Posterior cingulate gyrus (tissue), 11 donors: Measurements from ENCODE around the gene GNPAT.

Source experiments
- DNase-seq, 10 donors: peaks; one replicate each; pipeline versions ENCODE4 v3.0.0 to v3.0.0-alpha.2; 2020 to 2021; ENCODE audit warnings: mixed read lengths in 3 of 10
- intact Hi-C: fragments of 100-400 bp; cut with DNase I; formaldehyde crosslinking; loops from one replicate; pipeline ENCODE4 v1.15.1; 2023

GNPAT gene

DNA sequence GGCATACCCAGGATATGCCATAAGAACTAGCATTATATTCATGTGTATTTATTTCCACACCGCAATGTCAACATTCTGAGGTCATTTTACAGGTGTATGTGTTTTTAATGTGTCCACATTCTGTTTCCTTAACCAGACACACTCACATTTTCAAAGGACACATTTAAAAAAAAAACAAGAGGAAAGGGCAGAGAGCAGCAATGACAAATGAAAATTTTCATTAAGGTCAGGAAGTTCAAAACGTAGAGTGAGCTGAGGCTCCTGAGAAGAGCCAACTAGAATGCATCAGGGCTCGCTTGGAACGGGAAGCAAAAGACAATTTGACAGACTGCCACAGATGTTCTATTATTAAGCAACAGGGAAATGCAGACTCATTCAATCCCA, 4.8 kb upstream of the GNPAT start:
- intact Hi-C loops, result no loop called here

DNA sequence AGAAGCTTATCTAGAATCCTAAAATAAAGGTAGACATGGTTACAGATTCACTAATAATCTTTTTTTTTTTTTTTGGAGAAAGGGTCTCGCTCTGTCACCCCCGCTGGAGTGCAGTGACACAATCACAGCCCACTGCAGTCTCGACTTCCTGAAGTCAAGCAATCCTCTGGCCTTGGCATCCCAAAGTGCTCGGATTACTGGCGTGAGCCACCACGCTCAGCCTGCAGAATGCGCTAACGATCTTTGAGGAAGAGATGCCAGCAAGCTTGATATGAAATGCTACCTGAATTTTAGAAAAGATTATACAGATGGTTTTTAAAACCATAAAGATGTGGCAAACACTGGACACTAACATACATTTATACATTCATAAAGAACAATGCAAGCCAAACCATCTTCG, 4.1 kb upstream of the GNPAT start:
- intact Hi-C loops, result no loop called here
- DNase-seq, result no peak

More for the DNA sequence above, 4.8 kb upstream of the GNPAT start:
- DNase-seq, result no peak

DNA sequence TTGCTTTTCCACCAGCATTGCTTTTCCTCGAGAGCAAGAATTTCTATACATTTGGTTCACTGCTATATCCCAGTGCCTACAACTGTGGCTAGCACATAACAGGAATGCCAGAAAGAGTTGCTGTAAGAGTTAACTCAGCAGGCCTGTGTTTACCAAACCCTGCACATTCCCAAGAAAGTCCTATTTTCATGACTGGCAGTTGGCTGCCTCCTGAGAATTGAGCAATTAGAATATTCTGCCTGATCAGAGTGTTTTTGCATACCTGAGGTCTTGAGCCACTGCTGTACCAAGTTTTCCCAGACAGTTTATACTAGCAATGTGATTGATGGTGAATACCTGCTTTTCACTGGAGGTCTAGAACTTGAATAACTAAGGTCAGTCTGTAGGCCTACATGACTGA, 2.7 kb upstream of the GNPAT start:
- intact Hi-C loops, result no loop called here
- no peak for DNase-seq

DNA sequence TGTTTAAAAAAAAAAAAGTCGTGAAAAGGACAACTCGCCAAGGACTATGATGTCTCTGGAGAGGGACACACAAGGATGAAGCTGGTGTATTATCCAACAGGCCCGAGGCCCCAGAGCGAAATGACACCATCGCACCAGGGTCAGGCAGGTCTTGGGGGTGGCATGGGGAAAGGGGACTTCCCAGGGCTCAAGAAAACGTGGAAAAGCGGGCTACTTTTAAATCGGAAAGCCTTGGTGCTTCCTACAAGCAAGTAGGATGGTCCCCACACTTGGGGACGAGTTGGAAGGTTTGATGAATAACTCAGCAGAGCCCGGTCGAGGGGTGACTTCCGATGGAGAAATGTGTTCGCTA, 505 bp upstream of the GNPAT start:
- intact Hi-C loops, result loop anchor here (5.0 kb wide), 1 partner anchor 97 kb away; the partner anchor contains the start of genes EXOC8 and SPRTN
- peak in 1 of 10 donors; percentile 18 for DNase-seq

DNA sequence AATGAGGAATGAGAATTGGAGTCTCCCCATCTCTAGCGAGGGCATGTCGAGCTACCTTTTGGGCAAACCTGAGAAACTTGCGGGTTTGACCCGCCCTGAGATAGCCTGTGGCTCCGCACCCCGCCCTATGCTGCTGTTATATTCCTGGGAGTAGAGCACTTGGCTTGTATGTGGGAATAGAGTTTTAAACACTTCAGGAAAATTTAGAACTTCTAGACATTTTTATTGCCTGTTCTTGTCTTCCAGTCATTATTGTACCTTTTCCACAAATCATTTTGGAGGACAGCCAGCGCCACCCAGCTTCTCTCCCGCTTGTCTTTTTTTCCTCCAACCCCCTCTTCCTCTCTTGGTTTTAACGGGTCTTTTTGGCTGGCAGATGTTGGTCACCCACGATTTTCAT, 738 bp downstream of the GNPAT start:
- intact Hi-C loops, result loop anchor here (5.0 kb wide), 1 partner anchor 96 kb away; the partner anchor contains the start of genes EXOC8 and SPRTN
- peak in 2 of 10 donors; percentile 10 to 19 for DNase-seq

DNA sequence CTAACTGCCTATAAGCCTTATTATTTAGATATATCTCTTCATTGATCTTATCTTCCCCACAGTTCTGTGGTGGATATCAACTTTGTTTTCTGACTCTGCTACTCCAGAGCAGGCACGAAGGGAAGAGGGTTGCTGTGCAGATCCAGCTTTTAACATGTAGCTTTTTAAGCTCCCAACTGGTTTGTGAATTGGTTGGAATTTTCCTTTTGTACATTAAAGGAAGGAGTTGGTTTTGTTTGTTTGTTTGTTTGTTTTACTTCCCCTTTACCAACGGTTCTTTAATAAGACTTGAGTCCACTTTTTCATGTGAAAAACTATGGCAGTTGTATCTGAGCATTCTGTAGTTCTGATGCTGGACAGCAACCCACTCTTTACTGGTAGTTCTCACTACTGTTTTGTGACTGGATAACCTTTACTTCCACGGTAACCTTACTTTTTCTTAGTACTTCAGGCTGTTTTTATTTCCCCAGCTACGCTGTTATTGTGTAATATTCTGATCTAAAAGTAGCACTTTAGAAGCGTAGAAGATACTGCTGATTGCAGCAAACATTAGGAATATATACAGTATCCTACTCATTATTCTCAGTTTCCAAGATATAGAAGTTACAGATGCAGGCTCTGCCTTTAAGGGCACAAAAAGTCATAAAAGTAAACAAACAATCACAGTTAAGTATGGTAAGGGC, 1.6 kb downstream of the GNPAT start:
- no peak for DNase-seq

DNA sequence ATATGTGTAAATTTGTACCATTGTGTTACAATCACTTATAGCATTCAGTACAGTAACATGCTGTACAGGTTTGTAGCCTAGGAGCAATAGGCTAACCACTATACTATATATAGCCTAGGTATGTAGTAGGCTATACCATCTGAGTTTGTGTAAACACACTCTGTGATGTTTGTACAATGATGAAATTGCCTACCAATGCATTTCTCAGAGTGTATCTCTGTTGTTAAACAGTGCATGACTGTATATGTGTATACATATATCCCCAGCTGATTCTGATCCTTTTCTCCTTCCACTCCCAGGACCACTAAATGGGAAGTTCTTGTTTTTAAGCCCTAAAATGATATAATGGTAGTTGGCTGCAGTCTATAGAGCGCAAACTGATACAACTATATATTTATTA, 7.8 kb downstream of the GNPAT start:
- no peak for DNase-seq
- intact Hi-C loops, result no loop called here

More for the DNA sequence above, 1.6 kb downstream of the GNPAT start:
- intact Hi-C loops, result loop anchor here (5.0 kb wide), 1 partner anchor 95 kb away; the partner anchor contains the start of genes EXOC8 and SPRTN

DNA sequence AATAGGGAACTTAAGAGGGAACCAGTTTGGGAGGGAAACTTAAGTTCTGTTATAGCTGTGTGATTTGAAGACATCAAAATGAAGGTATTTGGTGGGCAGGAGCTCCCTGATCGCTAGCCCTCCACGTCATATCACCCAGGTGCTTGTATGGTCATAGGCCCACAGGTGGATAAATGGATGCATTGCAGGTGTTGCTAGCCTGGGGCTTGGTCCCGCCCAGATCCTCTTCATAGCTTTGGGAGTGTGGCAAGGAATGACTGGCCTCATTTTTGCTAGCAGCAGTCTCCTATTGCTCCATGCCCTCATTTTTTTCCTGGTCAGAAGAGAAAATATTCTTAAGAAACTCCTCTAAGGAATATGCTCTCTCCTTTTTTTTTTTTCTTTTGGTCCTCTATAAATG, 11.3 kb downstream of the GNPAT start:
- intact Hi-C loops, result no loop called here
- DNase-seq, result no peak

DNA sequence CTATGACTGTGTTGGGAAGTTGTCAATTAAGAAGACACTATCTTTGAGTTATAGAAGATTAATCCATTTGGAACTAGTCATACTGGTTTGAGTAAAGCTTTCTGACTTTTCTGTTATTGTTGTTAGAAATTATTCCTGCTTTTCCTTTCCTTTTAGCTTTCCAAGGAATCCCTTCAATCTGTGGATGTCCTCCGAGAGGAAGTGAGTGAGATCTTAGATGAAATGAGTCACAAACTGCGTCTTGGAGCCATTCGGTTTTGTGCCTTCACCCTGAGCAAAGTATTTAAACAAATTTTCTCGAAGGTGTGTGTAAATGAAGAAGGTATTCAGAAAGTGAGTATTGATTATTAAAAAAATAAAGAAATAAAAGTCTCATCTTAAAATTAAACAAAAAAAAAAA, 19.3 kb downstream of the GNPAT start:
- intact Hi-C loops, result no loop called here
- DNase-seq, result no peak

DNA sequence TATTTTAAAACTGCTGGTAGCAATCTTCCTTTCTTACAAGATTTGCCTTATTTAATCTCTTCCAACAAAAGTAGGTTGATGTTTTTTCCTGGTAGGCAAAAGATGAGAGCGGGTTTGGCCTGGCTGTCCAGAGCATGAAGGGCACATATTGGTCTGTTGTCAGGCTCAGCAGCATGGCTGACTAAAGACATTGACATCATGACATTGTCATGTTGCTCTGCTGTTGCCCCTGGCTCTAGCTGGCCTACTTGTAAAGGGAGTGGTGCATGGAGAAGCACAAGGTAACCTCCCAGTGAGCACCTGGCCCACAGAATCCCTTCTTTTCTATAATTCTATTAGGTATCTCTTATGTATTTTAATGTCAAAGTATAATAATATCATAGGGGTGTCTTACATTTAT, 23.6 kb downstream of the GNPAT start:
- intact Hi-C loops, result no loop called here
- DNase-seq, result no peak

DNA sequence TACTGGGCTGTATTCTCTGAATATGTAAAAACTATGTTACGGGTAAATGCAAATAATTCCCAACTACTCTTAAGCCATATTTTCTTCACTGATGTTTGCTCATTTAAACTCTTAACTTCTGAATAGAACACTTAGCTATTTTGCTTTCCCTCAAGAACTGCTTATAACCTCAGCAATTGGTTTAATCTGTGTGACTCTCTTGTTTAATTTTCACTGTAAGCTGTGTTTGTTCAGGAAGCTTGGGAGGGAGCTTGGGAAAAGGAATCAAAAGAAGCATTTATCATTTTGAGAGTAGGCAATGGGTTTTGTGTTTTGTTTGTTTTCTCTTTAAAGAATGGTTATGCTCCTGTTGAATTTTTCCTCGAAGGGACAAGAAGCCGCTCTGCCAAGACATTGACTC, 24.4 kb downstream of the GNPAT start:
- DNase-seq, result no peak
- intact Hi-C loops, result no loop called here

DNA sequence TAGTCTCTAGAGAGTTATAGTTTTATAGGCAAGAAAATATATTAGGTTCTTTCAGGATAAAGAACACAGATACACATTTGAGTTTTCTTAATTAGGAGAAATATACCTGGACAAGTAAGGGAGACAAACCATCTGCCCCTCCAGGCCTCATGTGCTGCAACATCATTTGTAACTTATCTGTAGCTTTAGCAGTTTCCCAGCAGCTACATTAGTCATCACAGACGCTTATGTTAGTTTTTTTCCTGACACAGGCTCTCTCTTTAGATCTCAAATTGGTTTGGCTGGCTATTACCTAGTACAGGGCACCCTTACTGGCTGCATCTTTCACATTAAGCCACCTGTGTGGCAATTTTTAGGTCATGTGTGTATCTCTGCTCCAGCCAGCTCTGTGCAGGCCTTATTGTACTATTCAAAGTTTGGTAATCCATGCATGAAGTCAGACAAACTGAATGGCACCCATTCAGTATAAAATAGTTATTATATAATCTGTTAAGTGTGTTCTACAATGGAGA, 25.9 kb downstream of the GNPAT start:
- DNase-seq, result no peak
- intact Hi-C loops, result no loop called here

DNA sequence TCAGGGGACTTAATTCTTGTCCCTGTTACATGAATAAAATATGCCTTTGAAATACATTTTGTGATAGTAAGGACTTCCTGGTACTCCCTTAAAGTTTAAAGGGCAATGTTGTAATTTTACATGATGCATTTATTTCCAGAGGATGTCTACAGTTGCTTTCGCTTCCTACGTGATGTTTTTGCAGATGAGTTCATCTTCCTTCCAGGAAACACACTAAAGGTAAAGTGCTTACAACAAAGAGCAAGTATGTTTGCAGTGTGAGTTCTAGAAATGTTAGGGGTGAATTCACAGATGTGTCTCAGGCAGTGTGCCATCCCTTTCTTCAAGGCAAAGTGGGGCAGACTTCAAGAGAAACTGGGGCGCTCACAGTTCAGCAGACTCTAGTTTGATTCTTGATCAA, 31.2 kb downstream of the GNPAT start:
- no peak for DNase-seq
- intact Hi-C loops, result no loop called here

DNA sequence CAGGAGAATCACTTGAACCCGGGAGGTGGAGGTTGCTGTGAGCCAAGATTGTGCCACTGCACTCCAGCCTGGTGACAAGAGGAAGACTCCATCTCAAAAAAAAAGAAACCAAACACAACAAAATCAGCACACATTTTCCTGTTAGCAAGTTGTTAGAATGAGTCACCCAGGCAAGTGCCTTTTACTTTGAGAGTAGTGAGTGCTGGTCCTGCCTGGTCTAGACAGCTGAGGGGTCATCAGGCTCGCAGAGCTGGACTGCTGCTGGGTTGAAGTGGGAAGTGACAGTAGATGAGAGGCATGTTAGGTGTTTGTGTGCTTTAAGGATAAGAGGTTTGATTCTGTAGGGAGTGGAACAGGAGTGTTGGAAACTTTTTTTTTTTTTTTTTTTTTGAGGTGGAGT, 31.9 kb downstream of the GNPAT start:
- DNase-seq, result no peak
- intact Hi-C loops, result no loop called here

DNA sequence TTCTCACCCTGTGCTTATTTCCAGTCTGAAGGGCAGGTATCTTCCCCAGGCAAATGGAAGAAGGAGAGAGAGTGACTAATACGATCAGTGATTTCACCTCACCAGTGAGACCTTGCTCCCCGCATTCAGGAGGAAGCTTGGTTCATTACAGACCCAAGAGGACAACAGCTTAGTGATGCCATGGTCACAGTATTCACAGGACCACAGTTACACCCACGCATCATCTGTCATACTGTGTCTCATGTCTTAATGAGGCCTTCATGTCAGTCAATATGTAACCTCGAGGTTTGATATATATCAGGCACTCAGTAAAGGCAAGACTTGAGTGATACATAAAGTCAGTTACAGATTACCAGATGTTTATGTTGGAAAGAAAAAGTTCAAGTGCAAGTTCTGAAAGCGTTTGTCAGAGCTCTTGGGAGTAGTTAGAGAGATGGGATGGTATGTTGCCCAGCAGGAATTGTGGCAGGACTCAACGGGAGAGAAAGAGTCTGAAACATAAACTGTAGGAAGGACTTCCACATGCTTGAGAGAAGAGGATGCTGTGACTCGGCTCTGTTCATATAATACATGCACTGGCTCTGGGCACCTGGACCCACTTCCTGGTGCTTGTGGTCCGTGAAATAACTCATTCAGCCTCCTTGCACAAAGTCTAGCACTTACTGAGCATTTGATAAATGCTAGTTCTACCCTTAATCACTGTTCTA, 33.3 kb downstream of the GNPAT start:
- DNase-seq, result no peak
- intact Hi-C loops, result no loop called here

DNA sequence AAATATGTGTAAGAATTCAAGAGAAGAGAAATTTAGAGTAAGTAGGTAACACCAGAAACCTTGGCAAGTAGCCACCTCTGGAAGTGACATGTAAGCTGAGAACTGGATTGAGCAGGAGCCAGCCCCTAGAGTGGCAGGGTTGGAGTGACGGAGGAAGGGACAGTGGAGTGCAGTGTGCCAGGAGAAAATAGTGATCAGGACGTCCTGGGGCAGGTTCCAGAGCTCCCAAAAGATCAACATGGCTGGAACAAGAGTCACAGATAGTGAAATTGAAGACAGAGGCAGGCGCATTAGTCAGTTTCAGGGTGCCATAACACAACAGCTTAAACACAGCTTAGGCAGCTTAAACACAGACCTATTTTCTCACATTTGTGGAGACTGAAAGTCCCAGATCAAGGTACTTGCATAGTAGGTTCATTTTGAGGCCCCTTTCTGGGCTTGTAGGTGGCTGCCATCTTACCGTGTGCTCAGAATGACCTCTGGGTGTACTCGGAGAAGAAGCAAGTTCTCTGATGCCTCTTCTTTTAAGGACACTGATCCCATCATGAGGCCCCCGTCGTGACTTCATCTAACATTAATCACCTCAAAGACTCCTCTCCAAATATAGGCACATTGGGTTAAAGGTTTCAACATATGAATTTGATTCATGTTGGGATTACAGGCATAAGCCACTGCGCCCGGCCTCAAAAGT, 37.2 kb downstream of the GNPAT start:
- no peak for DNase-seq
- intact Hi-C loops, result no loop called here

DNA sequence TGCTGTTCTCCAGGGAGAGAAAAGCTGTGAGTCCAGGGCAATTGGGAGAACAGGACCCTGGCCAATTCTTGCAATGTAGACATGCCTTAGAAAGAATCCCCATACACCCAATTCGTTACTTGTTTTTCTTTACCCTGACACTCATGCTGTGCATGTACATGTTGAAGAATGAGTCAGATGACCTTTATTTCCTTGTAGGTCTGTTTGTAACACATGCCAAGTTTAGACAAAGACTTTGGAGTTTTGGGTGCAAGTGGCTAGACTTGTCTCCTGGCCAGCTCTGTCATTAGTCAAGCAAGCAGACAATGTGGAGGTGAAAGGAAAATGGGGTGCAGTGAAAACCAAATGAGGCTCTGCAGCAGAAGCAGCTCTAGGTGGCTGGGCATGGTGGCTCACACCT, 38.1 kb downstream of the GNPAT start:
- intact Hi-C loops, result no loop called here
- DNase-seq, result no peak

DNA sequence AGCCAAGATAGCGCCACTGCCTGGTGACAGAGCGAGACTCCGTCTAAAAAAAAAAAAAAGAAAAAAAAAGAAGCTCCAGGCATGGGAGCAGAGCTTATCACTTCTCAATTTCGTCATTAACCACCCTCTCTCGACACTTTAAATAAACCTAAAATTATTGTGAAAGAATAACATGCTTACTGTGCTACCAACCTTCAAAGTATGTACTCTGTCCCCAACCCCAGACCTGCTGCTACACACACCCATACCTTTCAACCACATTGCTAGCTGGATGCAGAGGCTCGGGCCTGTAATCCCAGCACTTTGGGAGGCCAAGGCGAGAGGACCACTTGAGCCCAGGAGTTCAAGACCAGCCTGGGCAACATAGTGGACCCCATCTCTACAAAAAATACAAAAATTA, 38.7 kb downstream of the GNPAT start:
- no peak for DNase-seq
- intact Hi-C loops, result no loop called here

DNA sequence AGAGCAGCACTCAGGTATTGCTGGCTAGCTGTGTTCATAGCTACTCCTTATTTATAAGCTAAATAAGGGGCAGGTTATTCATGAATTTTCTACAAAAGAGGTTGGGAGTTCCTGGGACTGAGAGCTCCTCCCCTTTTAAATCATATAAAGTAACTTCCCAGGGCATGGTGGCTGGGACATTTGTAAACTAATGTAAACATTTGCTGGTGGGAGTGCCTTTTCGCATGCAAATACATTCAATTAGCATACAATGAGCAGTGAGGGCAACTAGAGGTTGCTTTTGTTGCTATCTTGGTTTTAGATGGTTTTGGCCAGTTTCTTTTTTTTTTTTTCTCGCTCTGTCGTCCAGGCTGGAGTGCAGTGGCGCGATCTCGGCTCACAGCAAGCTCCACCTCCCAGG, 43.4 kb downstream of the GNPAT start:
- intact Hi-C loops, result no loop called here
- no peak for DNase-seq

DNA sequence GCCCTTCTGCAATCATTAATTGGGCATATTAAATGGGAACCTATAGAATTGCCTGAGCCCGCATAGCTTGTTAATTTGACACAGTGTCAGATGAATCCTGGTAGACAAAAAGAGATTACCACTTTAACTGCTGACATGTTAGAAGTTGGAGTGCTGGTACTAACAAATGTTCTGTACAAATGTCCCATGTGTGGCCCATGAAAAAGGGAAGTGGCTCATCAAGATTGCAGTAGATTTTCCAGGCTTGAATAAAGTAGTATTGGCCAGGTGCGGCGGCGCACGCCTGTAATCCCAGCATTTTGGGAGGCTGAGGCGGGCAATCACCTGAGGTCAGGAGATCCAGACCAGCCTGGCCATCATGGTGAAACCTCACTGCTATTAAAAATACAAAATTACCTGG, 45.6 kb downstream of the GNPAT start:
- no peak for DNase-seq
- intact Hi-C loops, result no loop called here

DNA sequence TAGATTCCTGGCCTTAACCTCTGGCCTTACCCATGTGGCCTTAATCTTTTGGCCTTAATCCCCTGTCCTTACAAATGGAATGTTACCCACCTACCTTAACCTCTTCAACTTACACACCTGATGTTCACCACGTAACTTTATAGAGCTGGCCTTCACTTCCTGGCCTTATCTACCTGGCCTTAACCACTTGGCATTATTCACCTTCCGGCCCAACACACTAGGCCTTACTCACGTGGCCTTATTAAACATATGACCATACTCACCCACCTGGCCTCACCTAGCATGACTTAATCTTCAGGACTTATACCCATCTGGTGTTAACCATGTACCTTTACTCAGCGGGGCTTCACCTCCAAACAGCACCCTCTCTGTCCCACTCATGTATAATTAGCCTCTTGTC, 54.9 kb downstream of the GNPAT start:
- intact Hi-C loops, result no loop called here
- no peak for DNase-seq

DNA sequence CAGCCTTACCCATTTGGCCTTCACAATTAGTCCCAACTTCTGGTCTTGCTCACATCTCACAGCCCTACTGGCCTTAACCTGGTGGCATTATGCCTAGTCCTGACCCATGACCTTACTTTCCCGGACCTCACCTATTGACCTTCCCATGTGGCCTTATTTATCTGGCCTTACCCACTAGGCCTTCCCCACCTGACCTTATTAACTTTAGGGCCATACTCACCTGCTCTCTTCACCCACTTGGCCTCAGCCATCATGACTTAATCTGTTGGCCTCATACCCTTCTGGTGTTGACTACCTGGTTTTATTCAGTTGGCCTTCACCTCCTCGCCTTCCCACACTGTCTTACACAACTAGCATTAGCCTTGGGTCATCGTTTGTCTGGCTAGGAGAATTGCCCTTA, 61.0 kb downstream of the GNPAT start:
- no peak for DNase-seq
- intact Hi-C loops, result no loop called here
